Neural progenitor cell (in vitro differentiated cells): ENCODE measurements around the gene KIF26A. TPM values are rescaled to one million over a fixed set of nuclear protein-coding genes. Genes with fewer than 3 reads are reported as not detected.

Experiments
- DNase-seq: peaks from one replicate; pipeline ENCODE4 v3.0.0-alpha.2; 2016; ENCODE audit warnings: low spot score
- H2AFZ ChIP-seq: fragments of 200-600 bp; sonication (generic); replicated peaks from 2 replicates; pipeline ENCODE4 v1.6.1; 2016; ENCODE audit warnings: antibody characterized with exemption
- H3F3A ChIP-seq: fragments of 200-600 bp; sonication (generic); 2 replicates; pipeline ENCODE4 v1.6.1; 2016; ENCODE audit warnings: antibody characterized with exemption, low read depth
- H3K27ac ChIP-seq: fragments of 200-600 bp; sonication (generic); 2 replicates; pipeline ENCODE4 v1.5.1; 2016; ENCODE audit warnings: mild to moderate bottlenecking
- H3K27me3 ChIP-seq: fragments of 200-600 bp; sonication (generic); 2 replicates; pipeline ENCODE4 v1.6.1; 2016; ENCODE audit warnings: mild to moderate bottlenecking, moderate library complexity
- H3K36me3 ChIP-seq: fragments of 200-600 bp; sonication (generic); 2 replicates; pipeline ENCODE4 v1.5.1; 2016
- H3K4me1 ChIP-seq: fragments of 200-600 bp; sonication (generic); 2 replicates; pipeline ENCODE4 v1.6.1; 2016; ENCODE audit warnings: mixed run types
- H3K4me2 ChIP-seq: fragments of 200-600 bp; sonication (generic); 2 replicates; pipeline ENCODE4 v1.6.1; 2016
- H3K4me3 ChIP-seq: fragments of 200-600 bp; sonication (generic); 2 replicates; pipeline ENCODE4 v1.5.1; 2016
- H3K79me2 ChIP-seq: fragments of 200-600 bp; sonication (generic); 2 replicates; pipeline ENCODE4 v1.6.1; 2016; ENCODE audit warnings: low read depth
- H3K9ac ChIP-seq: fragments of 200-600 bp; sonication (generic); 2 replicates; pipeline ENCODE4 v1.6.1; 2016
- H3K9me3 ChIP-seq: fragments of 200-600 bp; sonication (generic); 2 replicates; pipeline ENCODE4 v1.5.1; 2016; ENCODE audit warnings: low read depth
- H4K20me1 ChIP-seq: fragments of 200-600 bp; sonication (generic); 2 replicates; pipeline ENCODE4 v1.6.1; 2016; ENCODE audit warnings: low read depth
- H3K27ac Mint-ChIP-seq: 3 replicates; pipeline ENCODE4 v1.8.0; 2021; ENCODE audit warnings: mixed read lengths
- H3K27me3 Mint-ChIP-seq: 2 replicates; pipeline ENCODE4 v1.8.0; 2022; ENCODE audit warnings: low read depth, mild to moderate bottlenecking, inconsistent platforms, moderate library complexity, mixed read lengths; ENCODE audit not compliant: insufficient read depth
- H3K36me3 Mint-ChIP-seq: 3 replicates; pipeline ENCODE4 v1.8.0; 2021; ENCODE audit warnings: mixed read lengths
- H3K4me1 Mint-ChIP-seq: 3 replicates; pipeline ENCODE4 v1.8.0; 2021; ENCODE audit warnings: mixed read lengths
- H3K4me3 Mint-ChIP-seq: 3 replicates; pipeline ENCODE4 v1.8.0; 2021; ENCODE audit warnings: mild to moderate bottlenecking, moderate library complexity, mixed read lengths
- H3K9me3 Mint-ChIP-seq: 3 replicates; pipeline ENCODE4 v1.8.0; 2020; ENCODE audit warnings: mixed read lengths
- EZH2 ChIP-seq: fragments of 200-600 bp; sonication (generic); IDR thresholded peaks from 2 replicates; pipeline ENCODE4 v1.6.1; 2017; ENCODE audit warnings: antibody characterized with exemption, mild to moderate bottlenecking, moderate library complexity
- EZH2phosphoT487 ChIP-seq: fragments of 200-600 bp; sonication (generic); IDR thresholded peaks from 2 replicates; pipeline ENCODE4 v1.6.1; 2017; ENCODE audit warnings: antibody characterized with exemption
- total RNA-seq: library from RNA; depleted of rRNA; stranded (reverse); fragments of >200 nt; gene quantifications from 2 replicates; pipeline ENCODE4 v1.2.3, GENCODE V29; 2015; ENCODE audit warnings: low replicate concordance
- TF ChIP-seq, protein P1 (sequence below): fragments of 200-600 bp; sonication (generic); IDR thresholded peaks from 2 replicates; pipeline ENCODE4 v1.5.1; 2017; ENCODE audit warnings: antibody characterized with exemption, mild to moderate bottlenecking

The KIF26A gene
- total RNA-seq, 1 donor from 2014 or later: 6.1 TPM

DNA sequence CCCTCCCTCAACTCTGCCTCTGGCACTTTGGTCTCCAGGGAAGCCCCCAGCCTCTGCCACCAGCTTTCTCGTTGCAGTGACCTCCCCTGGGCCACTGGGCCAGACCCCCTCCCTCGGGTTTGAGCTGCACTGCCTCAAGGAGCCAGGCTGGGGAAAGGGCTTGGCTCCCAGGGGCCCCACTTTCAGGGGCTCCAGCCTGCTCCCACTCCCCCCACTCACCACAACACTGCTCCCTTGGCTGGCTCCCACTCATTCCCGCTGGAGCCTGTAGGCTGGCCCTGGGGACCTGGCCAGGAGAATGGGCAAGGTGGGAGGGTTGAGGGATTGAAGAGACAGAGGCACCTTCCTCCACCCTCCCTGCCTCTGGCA, 19.3 kb upstream of the KIF26A start:
- H3K4me3 ChIP-seq: no peak overlapping the region
- no peak overlapping the region for H3K4me2 ChIP-seq
- Mint-ChIP-seq H3K4me1 (no peaks in the 10 kb centered on the region), H3K9me3 (peaks cover 5% of the 10 kb centered on the region), H3K4me3 (no peak overlapping the region), H3K36me3 (no peaks in the 10 kb centered on the region), H3K27me3 (peaks cover 44% of the 10 kb centered on the region), H3K27ac (no peak overlapping the region)
- peaks cover 7% of the 10 kb centered on the region for H4K20me1 ChIP-seq
- H2AFZ ChIP-seq: no peak overlapping the region
- H3F3A ChIP-seq: no peaks in the 10 kb centered on the region
- DNase-seq: no peak
- H3K79me2 ChIP-seq: no peaks in the 10 kb centered on the region
- TF ChIP-seq, protein P1, sequence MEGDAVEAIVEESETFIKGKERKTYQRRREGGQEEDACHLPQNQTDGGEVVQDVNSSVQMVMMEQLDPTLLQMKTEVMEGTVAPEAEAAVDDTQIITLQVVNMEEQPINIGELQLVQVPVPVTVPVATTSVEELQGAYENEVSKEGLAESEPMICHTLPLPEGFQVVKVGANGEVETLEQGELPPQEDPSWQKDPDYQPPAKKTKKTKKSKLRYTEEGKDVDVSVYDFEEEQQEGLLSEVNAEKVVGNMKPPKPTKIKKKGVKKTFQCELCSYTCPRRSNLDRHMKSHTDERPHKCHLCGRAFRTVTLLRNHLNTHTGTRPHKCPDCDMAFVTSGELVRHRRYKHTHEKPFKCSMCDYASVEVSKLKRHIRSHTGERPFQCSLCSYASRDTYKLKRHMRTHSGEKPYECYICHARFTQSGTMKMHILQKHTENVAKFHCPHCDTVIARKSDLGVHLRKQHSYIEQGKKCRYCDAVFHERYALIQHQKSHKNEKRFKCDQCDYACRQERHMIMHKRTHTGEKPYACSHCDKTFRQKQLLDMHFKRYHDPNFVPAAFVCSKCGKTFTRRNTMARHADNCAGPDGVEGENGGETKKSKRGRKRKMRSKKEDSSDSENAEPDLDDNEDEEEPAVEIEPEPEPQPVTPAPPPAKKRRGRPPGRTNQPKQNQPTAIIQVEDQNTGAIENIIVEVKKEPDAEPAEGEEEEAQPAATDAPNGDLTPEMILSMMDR: no peak
- TF ChIP-seq EZH2 (no peak), EZH2phosphoT487 (no peak)
- no peak overlapping the region for H3K9ac ChIP-seq
- no peaks in the 10 kb centered on the region for H3K4me1 ChIP-seq
- no peaks in the 10 kb centered on the region for H3K36me3 ChIP-seq
- peaks cover 83% of the 10 kb centered on the region for H3K27me3 ChIP-seq
- H3K9me3 ChIP-seq: no peaks in the 10 kb centered on the region
- H3K27ac ChIP-seq: no peak overlapping the region

DNA sequence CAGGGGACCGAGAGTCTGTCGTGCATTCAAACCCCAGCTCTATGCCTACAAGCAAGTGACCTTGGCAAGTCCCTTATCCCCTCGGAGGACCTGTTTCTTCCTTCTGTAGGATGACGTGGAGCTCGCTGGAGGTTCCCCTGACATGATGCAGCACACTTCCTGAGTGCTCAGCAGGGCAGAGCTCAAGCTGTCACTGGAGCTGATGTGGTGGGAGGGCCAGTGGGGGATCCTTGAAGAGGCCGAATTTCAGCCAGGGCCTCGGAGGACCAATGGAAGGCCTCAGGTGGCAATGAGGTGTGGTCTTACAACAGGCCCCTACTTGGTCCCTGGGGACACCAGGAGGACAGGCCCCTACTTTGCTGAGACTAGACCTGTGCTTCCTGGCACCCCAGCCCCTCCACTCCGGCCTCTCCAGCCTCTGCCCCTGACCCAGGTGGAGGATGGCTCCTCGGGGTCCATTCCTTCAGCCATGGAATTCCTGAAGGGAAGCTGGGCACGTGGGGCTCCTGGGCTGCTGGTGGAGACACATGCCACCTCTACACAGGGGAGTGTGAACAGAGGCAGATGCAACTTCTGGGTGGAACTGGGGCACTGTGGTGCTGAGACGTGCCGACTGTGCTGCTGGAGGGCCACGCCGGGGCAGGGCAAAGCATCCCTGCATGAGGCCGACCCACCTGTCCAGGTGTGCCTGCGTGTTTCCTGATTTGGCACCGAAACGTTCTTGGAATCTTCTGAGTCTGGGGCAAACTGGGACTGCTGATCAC, 18.7 kb upstream of the KIF26A start:
- Histone ChIP-seq H3K79me2 (no peaks in the 10 kb centered on the region), H3K27me3 (peaks cover 77% of the 10 kb centered on the region), H3K36me3 (no peaks in the 10 kb centered on the region), H4K20me1 (peaks cover 7% of the 10 kb centered on the region), H3K27ac (no peak overlapping the region), H3K4me3 (no peak overlapping the region), H3K4me1 (no peaks in the 10 kb centered on the region), H3K9ac (no peak overlapping the region), H3K4me2 (no peak overlapping the region), H3K9me3 (no peaks in the 10 kb centered on the region), H3F3A (no peaks in the 10 kb centered on the region), H2AFZ (no peak overlapping the region)
- no peak overlapping the region for H3K4me3 Mint-ChIP-seq
- H3K9me3 Mint-ChIP-seq: peaks cover 5% of the 10 kb centered on the region
- TF ChIP-seq EZH2phosphoT487 (no peak), EZH2 (no peak)
- TF ChIP-seq, protein P1: no peak
- no peaks in the 10 kb centered on the region for H3K36me3 Mint-ChIP-seq
- DNase-seq: no peak
- no peak overlapping the region for H3K27ac Mint-ChIP-seq
- no peaks in the 10 kb centered on the region for H3K4me1 Mint-ChIP-seq
- peaks cover 43% of the 10 kb centered on the region for H3K27me3 Mint-ChIP-seq

DNA sequence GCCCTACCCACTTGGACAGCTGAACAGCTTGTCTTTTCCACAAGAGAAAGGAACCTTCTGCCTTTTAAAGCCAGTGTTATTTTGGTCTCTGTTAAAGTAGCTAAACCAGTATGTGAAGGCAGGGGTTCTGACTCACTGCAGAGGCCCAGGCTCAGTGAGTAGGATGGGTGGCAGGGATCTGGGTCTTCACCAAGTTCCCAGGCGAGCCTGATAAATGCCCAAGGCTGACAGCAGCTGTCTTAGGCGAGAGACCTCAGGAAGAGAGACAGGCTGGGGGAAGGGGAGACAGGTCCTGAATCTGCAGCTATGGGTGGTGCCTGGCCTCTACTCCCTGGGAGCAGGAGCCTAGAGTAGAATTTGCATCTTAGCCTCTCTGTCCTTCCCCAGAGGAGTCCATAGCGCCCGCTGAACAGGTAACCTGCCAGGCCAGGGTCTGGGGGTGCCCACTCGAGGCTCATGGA, 18.1 kb upstream of the KIF26A start:
- TF ChIP-seq, protein P1: no peak
- TF ChIP-seq EZH2phosphoT487 (no peak), EZH2 (no peak)
- H3K4me3 ChIP-seq: no peak overlapping the region
- no peaks in the 10 kb centered on the region for H3K36me3 ChIP-seq
- no peak overlapping the region for H3K9ac ChIP-seq
- H3K4me1 Mint-ChIP-seq: no peaks in the 10 kb centered on the region
- DNase-seq: no peak
- no peaks in the 10 kb centered on the region for H3K36me3 Mint-ChIP-seq
- H3K79me2 ChIP-seq: no peaks in the 10 kb centered on the region
- no peak overlapping the region for H3K4me2 ChIP-seq
- peaks cover 11% of the 10 kb centered on the region for H3K9me3 Mint-ChIP-seq
- H2AFZ ChIP-seq: no peak overlapping the region
- no peak overlapping the region for H3K27ac Mint-ChIP-seq
- H3K9me3 ChIP-seq: no peaks in the 10 kb centered on the region
- H3K27me3 Mint-ChIP-seq: peaks cover 37% of the 10 kb centered on the region
- peaks cover 7% of the 10 kb centered on the region for H4K20me1 ChIP-seq
- H3K27ac ChIP-seq: no peak overlapping the region
- H3K27me3 ChIP-seq: peaks cover 71% of the 10 kb centered on the region
- H3F3A ChIP-seq: no peaks in the 10 kb centered on the region
- no peaks in the 10 kb centered on the region for H3K4me1 ChIP-seq
- H3K4me3 Mint-ChIP-seq: no peak overlapping the region
